ENCODE measurements around the gene PTDSS2. TPM values are rescaled to one million over a fixed set of nuclear protein-coding genes. Genes with fewer than 3 reads are reported as not detected.

Gene PTDSS2
- total and polyA plus RNA-seq, 9 of the 15 experiments (the other 6 are each of a cell fraction or from before 2014, with no cell fraction given), result 0.45 to 53.9 (median 17.2) TPM

- TF ChIP-seq, protein P1, sequence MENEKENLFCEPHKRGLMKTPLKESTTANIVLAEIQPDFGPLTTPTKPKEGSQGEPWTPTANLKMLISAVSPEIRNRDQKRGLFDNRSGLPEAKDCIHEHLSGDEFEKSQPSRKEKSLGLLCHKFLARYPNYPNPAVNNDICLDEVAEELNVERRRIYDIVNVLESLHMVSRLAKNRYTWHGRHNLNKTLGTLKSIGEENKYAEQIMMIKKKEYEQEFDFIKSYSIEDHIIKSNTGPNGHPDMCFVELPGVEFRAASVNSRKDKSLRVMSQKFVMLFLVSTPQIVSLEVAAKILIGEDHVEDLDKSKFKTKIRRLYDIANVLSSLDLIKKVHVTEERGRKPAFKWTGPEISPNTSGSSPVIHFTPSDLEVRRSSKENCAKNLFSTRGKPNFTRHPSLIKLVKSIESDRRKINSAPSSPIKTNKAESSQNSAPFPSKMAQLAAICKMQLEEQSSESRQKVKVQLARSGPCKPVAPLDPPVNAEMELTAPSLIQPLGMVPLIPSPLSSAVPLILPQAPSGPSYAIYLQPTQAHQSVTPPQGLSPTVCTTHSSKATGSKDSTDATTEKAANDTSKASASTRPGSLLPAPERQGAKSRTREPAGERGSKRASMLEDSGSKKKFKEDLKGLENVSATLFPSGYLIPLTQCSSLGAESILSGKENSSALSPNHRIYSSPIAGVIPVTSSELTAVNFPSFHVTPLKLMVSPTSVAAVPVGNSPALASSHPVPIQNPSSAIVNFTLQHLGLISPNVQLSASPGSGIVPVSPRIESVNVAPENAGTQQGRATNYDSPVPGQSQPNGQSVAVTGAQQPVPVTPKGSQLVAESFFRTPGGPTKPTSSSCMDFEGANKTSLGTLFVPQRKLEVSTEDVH (IDR thresholded peaks at IDR 0.05; ENCODE audit: low read depth, partially characterized antibody), result no peak
- no peak for TF ChIP-seq SNIP1 (IDR thresholded peaks at IDR 0.05; ENCODE audit: low read depth)
- no peak for TF ChIP-seq BRF1 (IDR thresholded peaks at IDR 0.05; ENCODE audit: borderline replicate concordance, extremely low read depth, insufficient read length)
- TF ChIP-seq MYC (IDR thresholded peaks at IDR 0.05; ENCODE audit: low read depth, low read length), result peak; percentile 78
- no peak for TF ChIP-seq MYC (CRISPR knock-in tag; IDR thresholded peaks at IDR 0.05; ENCODE audit: borderline replicate concordance, low read depth)
- TF ChIP-seq ZZZ3 (IDR thresholded peaks at IDR 0.05), result no peak
- TF ChIP-seq, protein P2, sequence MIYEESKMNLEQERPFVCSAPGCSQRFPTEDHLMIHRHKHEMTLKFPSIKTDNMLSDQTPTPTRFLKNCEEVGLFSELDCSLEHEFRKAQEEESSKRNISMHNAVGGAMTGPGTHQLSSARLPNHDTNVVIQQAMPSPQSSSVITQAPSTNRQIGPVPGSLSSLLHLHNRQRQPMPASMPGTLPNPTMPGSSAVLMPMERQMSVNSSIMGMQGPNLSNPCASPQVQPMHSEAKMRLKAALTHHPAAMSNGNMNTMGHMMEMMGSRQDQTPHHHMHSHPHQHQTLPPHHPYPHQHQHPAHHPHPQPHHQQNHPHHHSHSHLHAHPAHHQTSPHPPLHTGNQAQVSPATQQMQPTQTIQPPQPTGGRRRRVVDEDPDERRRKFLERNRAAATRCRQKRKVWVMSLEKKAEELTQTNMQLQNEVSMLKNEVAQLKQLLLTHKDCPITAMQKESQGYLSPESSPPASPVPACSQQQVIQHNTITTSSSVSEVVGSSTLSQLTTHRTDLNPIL (CRISPR knock-in tag; IDR thresholded peaks at IDR 0.05), result no peak
- TF ChIP-seq ESRRB (CRISPR knock-in tag; IDR thresholded peaks at IDR 0.05; ENCODE audit: borderline replicate concordance), result no peak
- TF ChIP-seq ZNF121 (CRISPR knock-in tag; conservative IDR thresholded peaks at IDR 0.05), result no peak
- TF ChIP-seq, protein P3, sequence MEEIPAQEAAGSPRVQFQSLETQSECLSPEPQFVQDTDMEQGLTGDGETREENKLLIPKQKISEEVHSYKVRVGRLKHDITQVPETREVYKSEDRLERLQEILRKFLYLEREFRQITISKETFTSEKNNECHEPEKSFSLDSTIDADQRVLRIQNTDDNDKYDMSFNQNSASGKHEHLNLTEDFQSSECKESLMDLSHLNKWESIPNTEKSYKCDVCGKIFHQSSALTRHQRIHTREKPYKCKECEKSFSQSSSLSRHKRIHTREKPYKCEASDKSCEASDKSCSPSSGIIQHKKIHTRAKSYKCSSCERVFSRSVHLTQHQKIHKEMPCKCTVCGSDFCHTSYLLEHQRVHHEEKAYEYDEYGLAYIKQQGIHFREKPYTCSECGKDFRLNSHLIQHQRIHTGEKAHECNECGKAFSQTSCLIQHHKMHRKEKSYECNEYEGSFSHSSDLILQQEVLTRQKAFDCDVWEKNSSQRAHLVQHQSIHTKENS (CRISPR knock-in tag; IDR thresholded peaks at IDR 0.05), result no peak
- 0 out of 2 replicates have a peak, but pooled peaks have one; percentile 67 for TF ChIP-seq NR3C1 (CRISPR knock-in tag; IDR thresholded peaks at IDR 0.05)
- TF ChIP-seq ZNF436 (CRISPR knock-in tag; IDR thresholded peaks at IDR 0.05), result no peak
- TF ChIP-seq, protein P4, sequence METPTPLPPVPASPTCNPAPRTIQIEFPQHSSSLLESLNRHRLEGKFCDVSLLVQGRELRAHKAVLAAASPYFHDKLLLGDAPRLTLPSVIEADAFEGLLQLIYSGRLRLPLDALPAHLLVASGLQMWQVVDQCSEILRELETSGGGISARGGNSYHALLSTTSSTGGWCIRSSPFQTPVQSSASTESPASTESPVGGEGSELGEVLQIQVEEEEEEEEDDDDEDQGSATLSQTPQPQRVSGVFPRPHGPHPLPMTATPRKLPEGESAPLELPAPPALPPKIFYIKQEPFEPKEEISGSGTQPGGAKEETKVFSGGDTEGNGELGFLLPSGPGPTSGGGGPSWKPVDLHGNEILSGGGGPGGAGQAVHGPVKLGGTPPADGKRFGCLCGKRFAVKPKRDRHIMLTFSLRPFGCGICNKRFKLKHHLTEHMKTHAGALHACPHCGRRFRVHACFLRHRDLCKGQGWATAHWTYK (CRISPR knock-in tag; IDR thresholded peaks at IDR 0.05), result peak; percentile 36; the same call in 1 of the 2 replicates
- no peak for TF ChIP-seq CEBPB (tag; IDR thresholded peaks at IDR 0.05)
- TF ChIP-seq ZNF695 (CRISPR knock-in tag; IDR thresholded peaks at IDR 0.05), result no peak
- no peak for TF ChIP-seq SLC30A9 (CRISPR knock-in tag; IDR thresholded peaks at IDR 0.05)
- TF ChIP-seq YBX1 (IDR thresholded peaks at IDR 0.05), result no peak
- TF ChIP-seq PHF21A (IDR thresholded peaks at IDR 0.05; ENCODE audit: borderline replicate concordance, low read depth), result no peak
- TF ChIP-seq, protein P5, sequence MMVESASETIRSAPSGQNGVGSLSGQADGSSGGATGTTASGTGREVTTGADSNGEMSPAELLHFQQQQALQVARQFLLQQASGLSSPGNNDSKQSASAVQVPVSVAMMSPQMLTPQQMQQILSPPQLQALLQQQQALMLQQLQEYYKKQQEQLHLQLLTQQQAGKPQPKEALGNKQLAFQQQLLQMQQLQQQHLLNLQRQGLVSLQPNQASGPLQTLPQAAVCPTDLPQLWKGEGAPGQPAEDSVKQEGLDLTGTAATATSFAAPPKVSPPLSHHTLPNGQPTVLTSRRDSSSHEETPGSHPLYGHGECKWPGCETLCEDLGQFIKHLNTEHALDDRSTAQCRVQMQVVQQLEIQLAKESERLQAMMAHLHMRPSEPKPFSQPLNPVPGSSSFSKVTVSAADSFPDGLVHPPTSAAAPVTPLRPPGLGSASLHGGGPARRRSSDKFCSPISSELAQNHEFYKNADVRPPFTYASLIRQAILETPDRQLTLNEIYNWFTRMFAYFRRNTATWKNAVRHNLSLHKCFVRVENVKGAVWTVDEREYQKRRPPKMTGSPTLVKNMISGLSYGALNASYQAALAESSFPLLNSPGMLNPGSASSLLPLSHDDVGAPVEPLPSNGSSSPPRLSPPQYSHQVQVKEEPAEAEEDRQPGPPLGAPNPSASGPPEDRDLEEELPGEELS (CRISPR knock-in tag; IDR thresholded peaks at IDR 0.05; ENCODE audit: borderline replicate concordance), result no peak
Measured at GRCh38 chr11:449889-450808, at the start of gene PTDSS2 (continued).
